ENCODE measurements around the gene ARID3A.

Gene ARID3A

GRCh38 chr19:916645-917322, 9.1 kb upstream of the ARID3A start:
- H2AFZ ChIP-seq (ENCODE audit: low read depth): no peak overlapping the region
- H3K36me3 ChIP-seq (ENCODE audit: insufficient read depth): no peaks in the 10 kb centered on the region
- peaks cover 11% of the 10 kb centered on the region for H3K4me1 ChIP-seq (ENCODE audit: low read depth, poor library complexity, severe bottlenecking)
- TF ChIP-seq CTCF (conservative IDR thresholded peaks at IDR 0.05; ENCODE audit: low read depth, low read length): no peak
- no peak overlapping the region for H3K27ac ChIP-seq
- H3K9ac ChIP-seq: no peak overlapping the region
- H3K4me3 ChIP-seq (IDR thresholded peaks at IDR 0.05; ENCODE audit: insufficient read depth, low read depth, low read length): no peak overlapping the region
- peaks cover 33% of the 10 kb centered on the region for H3K27me3 ChIP-seq (ENCODE audit: insufficient read depth, low read depth)
- peak overlapping the region; percentile 39; the same call in 1 of the 2 replicates for H3K4me2 ChIP-seq
- no peaks in the 10 kb centered on the region for H4K20me1 ChIP-seq (ENCODE audit: insufficient read depth)
- no peaks in the 10 kb centered on the region for H3K79me2 ChIP-seq (ENCODE audit: insufficient read depth, low read depth)

GRCh38 chr19:917323-918151, 8.3 kb upstream of the ARID3A start, which contains the start of gene KISS1R:
Gene KISS1R (plus strand): TSS chr19:917333. CDS start chr19:917503, 170 bp downstream.
- Histone ChIP-seq H3K4me2 (peak within 1 kb of the TSS; percentile 39; the same call in 1 of the 2 replicates), H3K4me1 (ENCODE audit: low read depth, poor library complexity, severe bottlenecking) (peaks cover 13% of the 10 kb centered on the region), H3K79me2 (ENCODE audit: insufficient read depth, low read depth) (no peaks in the 10 kb centered on the region), H2AFZ (ENCODE audit: low read depth) (no peak within 1 kb of the TSS; the same call in 1 of the 2 replicates), H3K36me3 (ENCODE audit: insufficient read depth) (no peaks in the 10 kb centered on the region), H4K20me1 (ENCODE audit: insufficient read depth) (no peaks in the 10 kb centered on the region), H3K27me3 (ENCODE audit: insufficient read depth, low read depth) (peaks cover 33% of the 10 kb centered on the region), H3K4me3 (IDR thresholded peaks at IDR 0.05; ENCODE audit: insufficient read depth, low read depth, low read length) (no peak within 1 kb of the TSS), H3K9ac (no peak within 1 kb of the TSS), H3K27ac (no peak within 1 kb of the TSS)
- TF ChIP-seq CTCF (conservative IDR thresholded peaks at IDR 0.05; ENCODE audit: low read depth, low read length): peak; percentile 35; the same call in 1 of the 2 replicates

- Histone ChIP-seq H4K20me1 (ENCODE audit: insufficient read depth) (no peaks in the 10 kb centered on the region), H3K4me2 (no peak overlapping the region), H3K9ac (no peak overlapping the region), H3K36me3 (ENCODE audit: insufficient read depth) (no peaks in the 10 kb centered on the region), H3K27me3 (ENCODE audit: insufficient read depth, low read depth) (peaks cover 33% of the 10 kb centered on the region), H3K4me3 (IDR thresholded peaks at IDR 0.05; ENCODE audit: insufficient read depth, low read depth, low read length) (no peak overlapping the region), H2AFZ (ENCODE audit: low read depth) (no peak overlapping the region), H3K79me2 (ENCODE audit: insufficient read depth, low read depth) (no peaks in the 10 kb centered on the region), H3K4me1 (ENCODE audit: low read depth, poor library complexity, severe bottlenecking) (peaks cover 13% of the 10 kb centered on the region), H3K27ac (no peak overlapping the region)
- no peak for TF ChIP-seq CTCF (conservative IDR thresholded peaks at IDR 0.05; ENCODE audit: low read depth, low read length)
These were observed 7.7 kb upstream of the ARID3A start for GRCh38 chr19:918152-918437.

- no peak for TF ChIP-seq CTCF (conservative IDR thresholded peaks at IDR 0.05; ENCODE audit: low read depth, low read length)
- Histone ChIP-seq H3K79me2 (ENCODE audit: insufficient read depth, low read depth) (no peaks in the 10 kb centered on the region), H3K4me1 (ENCODE audit: low read depth, poor library complexity, severe bottlenecking) (peaks cover 11% of the 10 kb centered on the region), H3K27me3 (ENCODE audit: insufficient read depth, low read depth) (peaks cover 33% of the 10 kb centered on the region), H3K4me3 (IDR thresholded peaks at IDR 0.05; ENCODE audit: insufficient read depth, low read depth, low read length) (no peak overlapping the region), H3K27ac (no peak overlapping the region), H3K4me2 (no peak overlapping the region), H3K9ac (no peak overlapping the region), H4K20me1 (ENCODE audit: insufficient read depth) (no peaks in the 10 kb centered on the region), H2AFZ (ENCODE audit: low read depth) (no peak overlapping the region), H3K36me3 (ENCODE audit: insufficient read depth) (no peaks in the 10 kb centered on the region)
These were observed 7.2 kb upstream of the ARID3A start for GRCh38 chr19:918481-919198.

Measured in KMS-11 (cell line).